ENCODE measurements around the gene ICAM5.

The ICAM5 gene

GRCh38 chr19:10288662-10289166 is 1.0 kb upstream of the ICAM5 start:
- peaks cover 26% of the 10 kb centered on the region for H3K36me3 ChIP-seq
- peaks cover 5% of the 10 kb centered on the region for H3K9me3 ChIP-seq
- TF ChIP-seq, protein P1, sequence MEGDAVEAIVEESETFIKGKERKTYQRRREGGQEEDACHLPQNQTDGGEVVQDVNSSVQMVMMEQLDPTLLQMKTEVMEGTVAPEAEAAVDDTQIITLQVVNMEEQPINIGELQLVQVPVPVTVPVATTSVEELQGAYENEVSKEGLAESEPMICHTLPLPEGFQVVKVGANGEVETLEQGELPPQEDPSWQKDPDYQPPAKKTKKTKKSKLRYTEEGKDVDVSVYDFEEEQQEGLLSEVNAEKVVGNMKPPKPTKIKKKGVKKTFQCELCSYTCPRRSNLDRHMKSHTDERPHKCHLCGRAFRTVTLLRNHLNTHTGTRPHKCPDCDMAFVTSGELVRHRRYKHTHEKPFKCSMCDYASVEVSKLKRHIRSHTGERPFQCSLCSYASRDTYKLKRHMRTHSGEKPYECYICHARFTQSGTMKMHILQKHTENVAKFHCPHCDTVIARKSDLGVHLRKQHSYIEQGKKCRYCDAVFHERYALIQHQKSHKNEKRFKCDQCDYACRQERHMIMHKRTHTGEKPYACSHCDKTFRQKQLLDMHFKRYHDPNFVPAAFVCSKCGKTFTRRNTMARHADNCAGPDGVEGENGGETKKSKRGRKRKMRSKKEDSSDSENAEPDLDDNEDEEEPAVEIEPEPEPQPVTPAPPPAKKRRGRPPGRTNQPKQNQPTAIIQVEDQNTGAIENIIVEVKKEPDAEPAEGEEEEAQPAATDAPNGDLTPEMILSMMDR (IDR thresholded peaks at IDR 0.05) = no peak
- H3K27me3 ChIP-seq = peaks cover 68% of the 10 kb centered on the region
- H3K4me3 ChIP-seq (ENCODE audit: low read depth in 1 of 2, low read length in 1 of 2) = peak overlapping the region; percentile 23 to 64
- H3K27ac ChIP-seq = no peak overlapping the region
- H3K4me1 ChIP-seq (ENCODE audit: control insufficient read depth in 1 of 2, insufficient read depth in 1 of 2, low read depth in 1 of 2, low read length in 1 of 2) = peaks cover 73 to 80% of the 10 kb centered on the region in 2 experiments

GRCh38 chr19:10289167-10289835 is 451 bp upstream of the ICAM5 start:
- Histone ChIP-seq H3K4me1 (ENCODE audit: control insufficient read depth in 1 of 2, insufficient read depth in 1 of 2, low read depth in 1 of 2, low read length in 1 of 2) (peaks cover 73 to 81% of the 10 kb centered on the region in 2 experiments), H3K27ac (no peak overlapping the region), H3K9me3 (peaks cover 5% of the 10 kb centered on the region), H3K4me3 (ENCODE audit: low read depth in 1 of 2, low read length in 1 of 2) (peak overlapping the region; percentile 23 to 64), H3K36me3 (peaks cover 20% of the 10 kb centered on the region), H3K27me3 (peaks cover 74% of the 10 kb centered on the region)
- TF ChIP-seq, protein P1 (IDR thresholded peaks at IDR 0.05) = no peak

- TF ChIP-seq, protein P1 (IDR thresholded peaks at IDR 0.05) = no peak
- Histone ChIP-seq H3K9me3 (peaks cover 5% of the 10 kb centered on the region), H3K27me3 (peaks cover 85% of the 10 kb centered on the region), H3K4me1 (ENCODE audit: control insufficient read depth in 1 of 2, insufficient read depth in 1 of 2, low read depth in 1 of 2, low read length in 1 of 2) (peaks cover 79 to 92% of the 10 kb centered on the region in 2 experiments), H3K4me3 (ENCODE audit: low read depth in 1 of 2, low read length in 1 of 2) (peak overlapping the region; percentile 46 to 54), H3K27ac (no peak overlapping the region), H3K36me3 (peaks cover 9% of the 10 kb centered on the region)
These were observed 664 bp downstream of the ICAM5 start for GRCh38 chr19:10290357-10290875.

- Histone ChIP-seq H3K27me3 (peaks cover 91% of the 10 kb centered on the region), H3K27ac (peak overlapping the region; percentile 49), H3K4me1 (ENCODE audit: control insufficient read depth in 1 of 2, insufficient read depth in 1 of 2, low read depth in 1 of 2, low read length in 1 of 2) (peaks cover 83 to 94% of the 10 kb centered on the region in 2 experiments), H3K9me3 (peaks cover 5% of the 10 kb centered on the region), H3K36me3 (peaks cover 3% of the 10 kb centered on the region), H3K4me3 (ENCODE audit: low read depth in 1 of 2, low read length in 1 of 2) (peak overlapping the region; percentile 46 to 54)
- TF ChIP-seq, protein P1 (IDR thresholded peaks at IDR 0.05) = no peak
These were observed 1.3 kb downstream of the ICAM5 start for GRCh38 chr19:10290876-10291553.

DNA sequence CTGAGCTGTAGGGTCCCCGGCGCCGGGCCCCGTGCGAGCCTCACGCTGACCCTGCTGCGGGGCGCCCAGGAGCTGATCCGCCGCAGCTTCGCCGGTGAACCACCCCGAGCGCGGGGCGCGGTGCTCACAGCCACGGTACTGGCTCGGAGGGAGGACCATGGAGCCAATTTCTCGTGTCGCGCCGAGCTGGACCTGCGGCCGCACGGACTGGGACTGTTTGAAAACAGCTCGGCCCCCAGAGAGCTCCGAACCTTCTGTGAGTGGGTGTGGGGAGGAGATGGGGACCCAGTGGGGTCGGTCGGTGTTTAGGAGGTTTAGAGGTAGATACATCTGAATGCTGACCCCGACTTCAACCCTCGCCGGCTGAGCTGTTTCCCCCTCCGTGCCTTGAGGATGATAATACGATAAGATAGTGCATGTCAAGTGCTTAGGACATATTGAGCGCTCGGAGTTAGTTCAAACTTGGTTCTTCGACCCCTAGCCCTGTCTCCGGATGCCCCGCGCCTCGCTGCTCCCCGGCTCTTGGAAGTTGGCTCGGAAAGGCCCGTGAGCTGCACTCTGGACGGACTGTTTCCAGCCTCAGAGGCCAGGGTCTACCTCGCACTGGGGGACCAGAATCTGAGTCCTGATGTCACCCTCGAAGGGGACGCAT is 1.9 kb downstream of the ICAM5 start:
- peak overlapping the region; percentile 49 for H3K27ac ChIP-seq
- TF ChIP-seq, protein P1 (IDR thresholded peaks at IDR 0.05) = no peak
- H3K36me3 ChIP-seq = no peaks in the 10 kb centered on the region
- peaks cover 5% of the 10 kb centered on the region for H3K9me3 ChIP-seq
- peaks cover 98% of the 10 kb centered on the region for H3K27me3 ChIP-seq
- H3K4me3 ChIP-seq (ENCODE audit: low read depth in 1 of 2, low read length in 1 of 2) = peak overlapping the region; percentile 46 to 54
- peaks cover 79 to 90% of the 10 kb centered on the region in 2 experiments for H3K4me1 ChIP-seq (ENCODE audit: control insufficient read depth in 1 of 2, insufficient read depth in 1 of 2, low read depth in 1 of 2, low read length in 1 of 2)

Data from neutrophil (primary cell).